CD14-positive monocyte (primary cell): Measurements from ENCODE around the gene PRR36. TPM values are rescaled to one million over a fixed set of nuclear protein-coding genes. Genes with fewer than 3 reads are reported as not detected.

ENCODE experiments used
- DNase-seq, 3 donors: peaks; one replicate each; pipeline ENCODE4 v3.0.0-alpha.2; 2011 to 2022
- H2AFZ ChIP-seq: 2 replicates; pipeline ENCODE4 v1.6.0; 2012; ENCODE audit warnings: mild to moderate bottlenecking, low read depth, low read length, inconsistent platforms; ENCODE audit not compliant: insufficient read depth, poor library complexity, severe bottlenecking
- H3K27ac ChIP-seq, 2 donors: 1 replicate in 1 of 2; 2 replicates in 1 of 2; pipeline ENCODE4 v1.5.1; 2012 to 2013; ENCODE audit warnings: low read length in 2 of 2, control low read depth in 1 of 2, inconsistent platforms in 1 of 2, low read depth in 1 of 2, mild to moderate bottlenecking in 1 of 2
- H3K27me3 ChIP-seq, 2 donors: one replicate each; pipeline versions ENCODE4 v1.6.0 to v1.6.1; 2011 to 2013; ENCODE audit warnings: low read length in 2 of 2; ENCODE audit not compliant: control insufficient read depth in 2 of 2, insufficient read depth in 2 of 2
- H3K36me3 ChIP-seq, 2 donors: replicated peaks in 1 of 2; 1 replicate in 1 of 2; 2 replicates in 1 of 2; pipeline versions ENCODE4 v1.5.1 to v1.6.1; 2012 to 2013; ENCODE audit warnings: low read length in 2 of 2, control low read depth in 1 of 2, inconsistent platforms in 1 of 2, mild to moderate bottlenecking in 1 of 2; ENCODE audit not compliant: insufficient read depth in 2 of 2, control insufficient read depth in 1 of 2
- H3K4me1 ChIP-seq, 2 donors: 1 replicate in 1 of 2; 2 replicates in 1 of 2; pipeline versions ENCODE4 v1.5.1 to v1.6.1; 2012 to 2013; ENCODE audit warnings: low read length in 2 of 2, control low read depth in 1 of 2, inconsistent platforms in 1 of 2, mild to moderate bottlenecking in 1 of 2, moderate library complexity in 1 of 2; ENCODE audit not compliant: insufficient read depth in 2 of 2, control insufficient read depth in 1 of 2
- H3K4me2 ChIP-seq: replicated peaks from 2 replicates; pipeline ENCODE3; 2012; ENCODE audit warnings: low read length, moderate library complexity, mild to moderate bottlenecking; ENCODE audit not compliant: poor library complexity, severe bottlenecking; ENCODE audit errors: extremely low read depth
- H3K4me3 ChIP-seq, 3 experiments: fragments of 200-600 bp in 1 of 3; sonication (generic) in 1 of 3; replicated peaks in 1 of 3; 1 replicate in 2 of 3; 2 replicates in 1 of 3; pipeline ENCODE4 v1.5.1; 2011 to 2013; ENCODE audit warnings: low read length in 3 of 3, mild to moderate bottlenecking in 3 of 3, control low read depth in 2 of 3, low read depth in 2 of 3, inconsistent platforms in 1 of 3, moderate library complexity in 1 of 3
- H3K79me2 ChIP-seq: 2 replicates; pipeline ENCODE4 v1.6.0; 2012; ENCODE audit warnings: mild to moderate bottlenecking, control low read depth, inconsistent platforms, low read length, moderate library complexity; ENCODE audit not compliant: insufficient read depth
- H3K9ac ChIP-seq: 2 replicates; pipeline ENCODE4 v1.6.0; 2017; ENCODE audit warnings: low read length, mild to moderate bottlenecking; ENCODE audit not compliant: insufficient read depth, poor library complexity, severe bottlenecking
- H3K9me3 ChIP-seq, 2 donors: replicated peaks in 1 of 2; 1 replicate in 1 of 2; 2 replicates in 1 of 2; pipeline versions ENCODE4 v1.5.1 to v1.6.1; 2012 to 2013; ENCODE audit warnings: low read length in 2 of 2, control low read depth in 1 of 2; ENCODE audit not compliant: control insufficient read depth in 1 of 2, insufficient read depth in 1 of 2
- H4K20me1 ChIP-seq: 2 replicates; pipeline ENCODE4 v1.6.0; 2012; ENCODE audit warnings: mild to moderate bottlenecking, low read length, control low read depth, moderate library complexity; ENCODE audit not compliant: insufficient read depth
- H3K27ac Mint-ChIP-seq, 7 donors: one replicate each; pipeline ENCODE4 v1.8.0; 2020; ENCODE audit warnings: mild to moderate bottlenecking in 7 of 7, mixed read lengths in 7 of 7, moderate library complexity in 6 of 7, inconsistent platforms in 2 of 7
- H3K27me3 Mint-ChIP-seq, 3 donors: one replicate each; pipeline ENCODE4 v1.8.0; 2021 to 2022; ENCODE audit warnings: low read depth in 3 of 3, mild to moderate bottlenecking in 3 of 3, mixed read lengths in 3 of 3, moderate library complexity in 3 of 3, inconsistent platforms in 1 of 3
- H3K36me3 Mint-ChIP-seq, 2 donors: one replicate each; pipeline ENCODE4 v1.8.0; 2020; ENCODE audit warnings: mixed read lengths in 2 of 2, inconsistent platforms in 1 of 2, mild to moderate bottlenecking in 1 of 2
- H3K4me1 Mint-ChIP-seq: one replicate; pipeline ENCODE4 v1.8.0; 2020; ENCODE audit warnings: mild to moderate bottlenecking, mixed read lengths
- H3K4me3 Mint-ChIP-seq, 2 donors: one replicate each; pipeline ENCODE4 v1.8.0; 2020; ENCODE audit warnings: mild to moderate bottlenecking in 2 of 2, mixed read lengths in 2 of 2, moderate library complexity in 1 of 2
- H3K9me3 Mint-ChIP-seq, 7 donors: one replicate each; pipeline ENCODE4 v1.8.0; 2020 to 2022; ENCODE audit warnings: mixed read lengths in 7 of 7, mild to moderate bottlenecking in 6 of 7, moderate library complexity in 6 of 7, inconsistent platforms in 2 of 7
- WGBS: methylation state at CpG from one replicate; pipeline ENCODE4 v1.1.5; 2013; ENCODE audit warnings: missing lambda C conversion rate; ENCODE audit not compliant: insufficient coverage; 5-methylcytosine and 5-hydroxymethylcytosine counted together
- intact Hi-C, 2 donors: fragments of 100-400 bp; cut with micrococcal nuclease; formaldehyde crosslinking; loops; one replicate each; pipeline versions ENCODE4 v1.15.0 to v1.15.1; 2023
- polyA plus RNA-seq, 3 donors: library from polyadenylated mRNA; depleted of rRNA in 1 of 3; unstranded in 2 of 3; stranded (reverse) in 1 of 3; fragments of 300-500 nt in 2 of 3; fragments of >200 nt in 1 of 3; fragmentation: Illumina TruSeq in 2 of 3; gene quantifications; 1 replicate in 2 of 3; 2 replicates in 1 of 3; pipeline ENCODE4 v1.2.3, GENCODE V29; 2012 to 2021
- TF ChIP-seq, protein P1 (sequence below): fragments of 200-600 bp; IDR thresholded peaks from one replicate; pipeline ENCODE4 v1.8.0; 2022; ENCODE audit warnings: antibody characterized with exemption, mild to moderate bottlenecking

Gene PRR36
- polyA plus RNA-seq, 3 donors = not detected

DNA sequence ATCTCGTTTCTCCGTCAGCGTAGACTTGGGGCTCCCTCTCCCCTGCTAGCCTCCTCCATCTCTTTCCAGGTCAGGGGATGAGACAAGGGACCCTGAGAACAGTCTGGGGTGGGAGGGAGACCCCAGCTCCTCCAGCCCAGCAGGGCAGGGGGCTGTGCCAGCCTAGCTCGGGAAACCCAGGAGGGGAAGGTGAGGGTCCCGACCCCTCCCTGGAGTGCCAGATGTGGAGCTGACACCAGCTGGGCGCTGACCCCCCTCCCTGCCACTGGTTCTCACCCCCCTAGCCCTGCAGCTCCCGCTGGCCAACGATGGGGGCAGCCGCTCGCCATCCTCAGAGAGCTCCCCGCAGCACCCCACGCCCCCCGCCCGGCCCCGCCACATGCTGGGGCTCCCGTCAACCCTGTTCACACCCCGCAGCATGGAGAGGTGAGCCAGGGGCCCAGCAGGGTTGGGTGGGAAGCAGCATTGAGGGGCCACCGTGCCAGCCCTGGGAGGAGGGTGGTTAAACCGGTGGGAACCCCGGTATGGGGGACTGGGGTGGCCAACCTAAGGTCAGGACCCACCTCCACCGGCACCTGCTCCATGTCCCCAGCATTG lies 35.4 kb upstream of the PRR36 start:
- Mint-ChIP-seq H3K4me1 (peaks cover 10% of the 10 kb centered on the region), H3K9me3 (no peaks in the 10 kb centered on the region), H3K27me3 (peaks cover 6 to 10% (median 8%) of the 10 kb centered on the region in 3 donors), H3K27ac (no peak overlapping the region), H3K4me3 (no peak overlapping the region), H3K36me3 (peaks cover 38 to 67% of the 10 kb centered on the region in 2 donors)
- 95% methylated on average over 14 of the region's 21 CpGs for WGBS
- intact Hi-C loops = loop anchor here in 1 of 2 donors (10.0 kb wide), 1 partner anchor 275 kb away; the partner anchor contains the start of genes PCP2 and STXBP2
- Histone ChIP-seq H3K27ac (no peak overlapping the region), H3K4me1 (peaks cover 7 to 9% of the 10 kb centered on the region in 2 donors), H3K79me2 (peaks cover 33% of the 10 kb centered on the region), H2AFZ (no peak overlapping the region), H4K20me1 (peaks cover 91% of the 10 kb centered on the region), H3K4me2 (no peak overlapping the region), H3K9me3 (no peaks in the 10 kb centered on the region), H3K27me3 (peaks cover 0 to 2% of the 10 kb centered on the region in 2 donors), H3K36me3 (peaks cover 48 to 55% of the 10 kb centered on the region in 2 donors), H3K9ac (no peak overlapping the region), H3K4me3 (no peak overlapping the region)
- TF ChIP-seq, protein P1, sequence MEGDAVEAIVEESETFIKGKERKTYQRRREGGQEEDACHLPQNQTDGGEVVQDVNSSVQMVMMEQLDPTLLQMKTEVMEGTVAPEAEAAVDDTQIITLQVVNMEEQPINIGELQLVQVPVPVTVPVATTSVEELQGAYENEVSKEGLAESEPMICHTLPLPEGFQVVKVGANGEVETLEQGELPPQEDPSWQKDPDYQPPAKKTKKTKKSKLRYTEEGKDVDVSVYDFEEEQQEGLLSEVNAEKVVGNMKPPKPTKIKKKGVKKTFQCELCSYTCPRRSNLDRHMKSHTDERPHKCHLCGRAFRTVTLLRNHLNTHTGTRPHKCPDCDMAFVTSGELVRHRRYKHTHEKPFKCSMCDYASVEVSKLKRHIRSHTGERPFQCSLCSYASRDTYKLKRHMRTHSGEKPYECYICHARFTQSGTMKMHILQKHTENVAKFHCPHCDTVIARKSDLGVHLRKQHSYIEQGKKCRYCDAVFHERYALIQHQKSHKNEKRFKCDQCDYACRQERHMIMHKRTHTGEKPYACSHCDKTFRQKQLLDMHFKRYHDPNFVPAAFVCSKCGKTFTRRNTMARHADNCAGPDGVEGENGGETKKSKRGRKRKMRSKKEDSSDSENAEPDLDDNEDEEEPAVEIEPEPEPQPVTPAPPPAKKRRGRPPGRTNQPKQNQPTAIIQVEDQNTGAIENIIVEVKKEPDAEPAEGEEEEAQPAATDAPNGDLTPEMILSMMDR = no peak
- DNase-seq = no peak

DNA sequence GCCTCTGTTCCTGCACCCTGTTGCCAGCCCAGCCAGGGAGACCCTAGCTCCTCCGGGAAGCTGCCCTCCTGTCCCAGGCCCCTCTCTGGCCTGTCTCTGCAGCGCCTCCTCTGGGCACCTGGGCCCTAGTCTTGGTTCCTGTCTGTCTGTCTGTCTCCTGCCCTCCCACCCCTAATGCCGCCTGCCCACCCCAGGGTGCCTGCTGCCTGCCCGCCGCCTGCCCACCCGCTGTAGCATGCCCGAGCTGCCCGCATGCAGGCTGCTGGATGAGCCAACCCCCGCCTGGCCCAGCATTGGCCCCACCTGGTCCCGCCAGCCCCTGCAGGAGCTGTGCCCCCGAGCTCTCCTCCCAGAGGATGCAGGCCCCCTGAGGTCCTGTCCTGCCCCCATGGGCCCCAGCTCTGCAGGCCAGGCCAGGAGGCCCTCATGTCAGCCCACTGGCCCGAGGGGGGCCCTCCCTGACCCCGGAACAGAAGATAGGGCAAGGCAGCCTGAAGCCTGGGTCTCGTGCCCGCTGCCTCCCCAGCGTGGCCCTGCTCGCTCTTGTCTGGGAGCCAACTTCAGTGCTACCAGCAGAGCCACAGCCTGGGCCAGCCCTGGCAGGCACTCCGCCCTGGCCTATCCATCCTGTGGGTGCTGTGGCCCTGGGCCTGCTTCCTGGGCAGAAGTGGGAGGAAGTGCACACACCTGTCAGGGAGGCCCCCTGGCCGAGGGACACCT lies 34.7 kb upstream of the PRR36 start:
- peaks cover 48 to 55% of the 10 kb centered on the region in 2 donors for H3K36me3 ChIP-seq
- H3K27me3 ChIP-seq = no peaks in the 10 kb centered on the region
- no peak overlapping the region for H3K4me3 ChIP-seq
- Mint-ChIP-seq H3K27ac (no peak overlapping the region), H3K9me3 (no peaks in the 10 kb centered on the region), H3K27me3 (peaks cover 2 to 5% (median 4%) of the 10 kb centered on the region in 3 donors), H3K4me1 (peaks cover 12% of the 10 kb centered on the region), H3K36me3 (peaks cover 38 to 67% of the 10 kb centered on the region in 2 donors), H3K4me3 (no peak overlapping the region)
- no peak overlapping the region for H3K4me2 ChIP-seq
- H3K27ac ChIP-seq = no peak overlapping the region
- intact Hi-C loops = loop anchor here in 1 of 2 donors (10.0 kb wide), 1 partner anchor 274 kb away; the partner anchor contains the start of genes PCP2 and STXBP2
- peaks cover 90% of the 10 kb centered on the region for H4K20me1 ChIP-seq
- H3K79me2 ChIP-seq = peaks cover 39% of the 10 kb centered on the region
- no peak overlapping the region for H3K9ac ChIP-seq
- H3K9me3 ChIP-seq = no peaks in the 10 kb centered on the region
- peaks cover 10 to 14% of the 10 kb centered on the region in 2 donors for H3K4me1 ChIP-seq
- no peak for DNase-seq
- WGBS = 93% methylated on average over 17 of the region's 19 CpGs
- no peak overlapping the region for H2AFZ ChIP-seq
- TF ChIP-seq, protein P1 = no peak
